Gastrocnemius medialis (tissue), 4 donors: Measurements from ENCODE around the gene MYCBP. TPM values are rescaled to one million over a fixed set of nuclear protein-coding genes. Genes with fewer than 3 reads are reported as not detected.

Experiments
- ATAC-seq, 2 donors: fragments of 150-250 bp; one replicate each; pipeline ENCODE4 v1.9.1; 2016
- DNase-seq, 2 donors: peaks; one replicate each; pipeline ENCODE4 v3.0.0-alpha.2; 2019
- H3K27ac ChIP-seq, 4 donors: fragments of 200-600 bp; sonication (generic); 1 replicate in 1 of 4; 2 replicates in 3 of 4; pipeline ENCODE4 v1.5.1; 2016 to 2018; ENCODE audit warnings: mild to moderate bottlenecking in 2 of 4, moderate library complexity in 1 of 4
- H3K27me3 ChIP-seq, 3 donors: fragments of 200-600 bp; sonication (generic) in 2 of 3; 1 replicate in 1 of 3; 2 replicates in 2 of 3; pipeline versions ENCODE4 v1.5.1 to v1.6.0; 2016 to 2019; ENCODE audit warnings: mild to moderate bottlenecking in 1 of 3, moderate library complexity in 1 of 3
- H3K36me3 ChIP-seq, 2 donors: fragments of 200-600 bp; sonication (generic) in 1 of 2; one replicate each; pipeline ENCODE4 v1.5.1; 2017 to 2018
- H3K4me1 ChIP-seq, 2 donors: fragments of 200-600 bp; sonication (generic) in 1 of 2; one replicate each; pipeline ENCODE4 v1.5.1; 2016 to 2017; ENCODE audit warnings: mild to moderate bottlenecking in 2 of 2
- H3K4me3 ChIP-seq, 4 donors: fragments of 200-600 bp; sonication (generic) in 3 of 4; 1 replicate in 1 of 4; 2 replicates in 3 of 4; pipeline ENCODE4 v1.5.1; 2016 to 2019; ENCODE audit warnings: mild to moderate bottlenecking in 2 of 4
- H3K9me3 ChIP-seq, 3 donors: fragments of 200-600 bp; sonication (generic) in 2 of 3; 1 replicate in 1 of 3; 2 replicates in 2 of 3; pipeline ENCODE4 v1.5.1; 2016 to 2019
- CTCF ChIP-seq, 5 experiments: fragments of 450-650 bp in 3 of 5; fragments of 200-600 bp in 2 of 5; sonication (generic) in 2 of 5; IDR thresholded peaks in 4 of 5; conservative IDR thresholded peaks in 1 of 5; 1 replicate in 4 of 5; 2 replicates in 1 of 5; pipeline ENCODE4 v1.5.1; 2016 to 2019; ENCODE audit warnings: antibody characterized with exemption in 5 of 5, mild to moderate bottlenecking in 3 of 5, moderate library complexity in 3 of 5
- POLR2A ChIP-seq, 2 donors: fragments of 450-650 bp; IDR thresholded peaks; one replicate each; pipeline ENCODE4 v1.6.1; 2017; ENCODE audit warnings: antibody characterized with exemption in 2 of 2, mild to moderate bottlenecking in 2 of 2, moderate library complexity in 2 of 2
- in situ Hi-C, 4 donors: fragments of 200-750 bp; cut with MboI; loops; one replicate each; pipeline versions ENCODE4 v1.15.0 to v1.8.0; 2017; ENCODE audit warnings: low sequenced_read_pairs in 4 of 4
- intact Hi-C: fragments of 100-400 bp; cut with DNase I; formaldehyde crosslinking; loops from one replicate; pipeline ENCODE4 v1.15.1; 2023; ENCODE audit warnings: low total_unique reads
- total RNA-seq, 4 donors: library from RNA; depleted of rRNA; stranded (reverse); fragments of >200 nt; gene quantifications; one replicate each; pipeline versions ENCODE4 v1.1.0 to v1.2.3, GENCODE V29; 2016

MYCBP gene
- total RNA-seq, 4 donors from 2014 or later, result 9.8 to 22.3 (median 13.5) TPM

- Histone ChIP-seq H3K27me3 (peaks cover 0 to 6% (median 0%) of the 10 kb centered on the region in 3 donors), H3K27ac (no peak overlapping the region), H3K4me3 (no peak overlapping the region), H3K9me3 (no peaks in the 10 kb centered on the region), H3K4me1 (no peaks in the 10 kb centered on the region), H3K36me3 (no peaks in the 10 kb centered on the region)
- DNase-seq (no peak), ATAC-seq (no peak)
- in situ Hi-C loops, result loop anchor here in 1 of 4 donors (25.0 kb wide), 2 partner anchors 770 to 1220 kb away; no protein-coding TSS in a partner anchor
- TF ChIP-seq CTCF (IDR thresholded peaks at IDR 0.05 in 4 of 5, conservative IDR thresholded peaks at IDR 0.05 in 1 of 5) (no peak), POLR2A (IDR thresholded peaks at IDR 0.05) (no peak)
- intact Hi-C loops, result no loop called here
Measured at GRCh38 chr1:38831731-38832369, 41.3 kb downstream of the MYCBP start.

GRCh38 chr1:38829368-38829767 is 43.8 kb downstream of the MYCBP start:
- intact Hi-C loops, result no loop called here
- in situ Hi-C loops, result loop anchor here in 1 of 4 donors (25.0 kb wide), 2 partner anchors 767 to 1217 kb away; no protein-coding TSS in a partner anchor
- TF ChIP-seq POLR2A (IDR thresholded peaks at IDR 0.05) (no peak), CTCF (IDR thresholded peaks at IDR 0.05 in 4 of 5, conservative IDR thresholded peaks at IDR 0.05 in 1 of 5) (no peak)
- Histone ChIP-seq H3K4me1 (no peaks in the 10 kb centered on the region), H3K36me3 (no peaks in the 10 kb centered on the region), H3K9me3 (no peaks in the 10 kb centered on the region), H3K4me3 (no peak overlapping the region), H3K27ac (no peak overlapping the region), H3K27me3 (peaks cover 0 to 6% (median 0%) of the 10 kb centered on the region in 3 donors)
- DNase-seq (no peak), ATAC-seq (no peak)

- intact Hi-C loops, result no loop called here
- Histone ChIP-seq H3K36me3 (no peaks in the 10 kb centered on the region), H3K27ac (no peak overlapping the region), H3K4me3 (no peak overlapping the region), H3K4me1 (no peaks in the 10 kb centered on the region), H3K27me3 (peaks cover 0 to 6% (median 0%) of the 10 kb centered on the region in 3 donors), H3K9me3 (no peaks in the 10 kb centered on the region)
- no peak for TF ChIP-seq POLR2A (IDR thresholded peaks at IDR 0.05)
- ATAC-seq (no peak), DNase-seq (no peak)
- in situ Hi-C loops, result loop anchor here in 1 of 4 donors (25.0 kb wide), 2 partner anchors 765 to 1215 kb away; no protein-coding TSS in a partner anchor
Measured at GRCh38 chr1:38827318-38827717, 45.8 kb downstream of the MYCBP start.

- Histone ChIP-seq H3K9me3 (no peaks in the 10 kb centered on the region), H3K4me3 (no peak overlapping the region), H3K4me1 (no peaks in the 10 kb centered on the region), H3K27ac (no peak overlapping the region), H3K27me3 (peaks cover 0 to 6% (median 0%) of the 10 kb centered on the region in 3 donors), H3K36me3 (no peaks in the 10 kb centered on the region)
- no peak for DNase-seq
- TF ChIP-seq POLR2A (IDR thresholded peaks at IDR 0.05) (no peak), CTCF (IDR thresholded peaks at IDR 0.05 in 4 of 5, conservative IDR thresholded peaks at IDR 0.05 in 1 of 5) (no peak)
- intact Hi-C loops (no loop called here), in situ Hi-C loops (loop anchor here in 1 of 4 donors (25.0 kb wide), 2 partner anchors 765 to 1215 kb away; no protein-coding TSS in a partner anchor)
- no peak for ATAC-seq
Measured at GRCh38 chr1:38826886-38827285, 46.3 kb downstream of the MYCBP start.

DNA sequence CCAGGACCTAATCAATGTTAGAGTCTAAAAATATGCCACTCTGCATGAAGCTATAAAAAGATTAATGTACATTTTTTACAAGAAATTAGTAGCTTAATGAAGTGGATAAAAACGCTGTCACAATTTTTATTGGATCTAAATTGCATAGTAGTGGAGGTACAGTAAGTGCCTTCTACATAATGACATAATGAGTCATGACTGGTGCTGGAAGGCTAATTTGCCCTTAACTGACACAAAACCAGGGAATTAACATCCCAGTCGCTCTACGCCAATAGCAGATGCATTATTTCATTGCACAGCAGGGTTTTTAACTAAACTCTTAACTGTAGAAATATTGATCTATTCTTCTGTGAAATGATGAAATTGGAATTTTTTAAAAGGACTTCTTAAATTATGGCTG is 46.9 kb downstream of the MYCBP start:
- Histone ChIP-seq H3K4me3 (no peak overlapping the region), H3K27ac (no peak overlapping the region), H3K4me1 (no peaks in the 10 kb centered on the region), H3K9me3 (no peaks in the 10 kb centered on the region), H3K27me3 (peaks cover 0 to 5% (median 0%) of the 10 kb centered on the region in 3 donors), H3K36me3 (no peaks in the 10 kb centered on the region)
- ATAC-seq (no peak), DNase-seq (no peak)
- TF ChIP-seq CTCF (IDR thresholded peaks at IDR 0.05 in 4 of 5, conservative IDR thresholded peaks at IDR 0.05 in 1 of 5) (no peak), POLR2A (IDR thresholded peaks at IDR 0.05) (no peak)
- intact Hi-C loops, result no loop called here
- in situ Hi-C loops, result loop anchor here in 1 of 4 donors (25.0 kb wide), 2 partner anchors 764 to 1214 kb away; no protein-coding TSS in a partner anchor
